Measurements from ENCODE around the gene ACP4. TPM values are rescaled to one million over a fixed set of nuclear protein-coding genes. Genes with fewer than 3 reads are reported as not detected.

ACP4 gene
- polyA plus RNA-seq, 3 donors = not detected

GRCh38 chr19:50821248-50821612 is 31.0 kb downstream of the ACP4 start:
- H3K36me3 Mint-ChIP-seq = peaks cover 0 to 3% of the 10 kb centered on the region in 2 donors
- no peak overlapping the region for H3K27ac Mint-ChIP-seq
- no peak for DNase-seq
- H3K9me3 ChIP-seq (replicated peaks in 1 of 2; ENCODE audit: control insufficient read depth in 1 of 2, insufficient read depth in 1 of 2, low read length in 2 of 2) = no peaks in the 10 kb centered on the region
- peaks cover 0 to 45% of the 10 kb centered on the region in 2 donors for H3K27me3 ChIP-seq (ENCODE audit: control insufficient read depth in 2 of 2, insufficient read depth in 2 of 2, low read length in 2 of 2)
- peak overlapping the region in 2 of 3 experiments; percentile 14 to 43 for H3K4me3 ChIP-seq (replicated peaks in 1 of 3; ENCODE audit: low read depth in 2 of 3, low read length in 3 of 3)
- H3K27ac ChIP-seq (ENCODE audit: low read depth in 1 of 2, low read length in 2 of 2) = no peak overlapping the region
- H3K4me3 Mint-ChIP-seq = peak overlapping the region; percentile 31 to 58
- TF ChIP-seq CTCF (IDR thresholded peaks at IDR 0.05) = no peak
- H3K79me2 ChIP-seq (ENCODE audit: insufficient read depth, low read length) = no peaks in the 10 kb centered on the region
- peak overlapping the region; percentile 62 for H2AFZ ChIP-seq (ENCODE audit: insufficient read depth, low read depth, low read length, poor library complexity, severe bottlenecking)
- no peaks in the 10 kb centered on the region for H4K20me1 ChIP-seq (ENCODE audit: insufficient read depth, low read length)
- no peak overlapping the region for H3K9ac ChIP-seq (ENCODE audit: insufficient read depth, low read length, poor library complexity, severe bottlenecking)
- intact Hi-C loops (cut with micrococcal nuclease) = no loop called here
- H3K4me2 ChIP-seq (replicated peaks; ENCODE audit: extremely low read depth, low read length, poor library complexity, severe bottlenecking) = peak overlapping the region; percentile 65
- 75% methylated on average over 3 of the region's 4 CpGs for WGBS (ENCODE audit: insufficient coverage)
- peaks cover 68 to 73% (median 71%) of the 10 kb centered on the region in 3 donors for H3K27me3 Mint-ChIP-seq (ENCODE audit: low read depth in 3 of 3)
- H3K4me1 Mint-ChIP-seq = peaks cover 29% of the 10 kb centered on the region
- H3K9me3 Mint-ChIP-seq = peaks cover 0 to 13% (median 6%) of the 10 kb centered on the region in 7 donors
- peaks cover 21 to 27% of the 10 kb centered on the region in 2 donors for H3K4me1 ChIP-seq (ENCODE audit: control insufficient read depth in 1 of 2, insufficient read depth in 2 of 2, low read length in 2 of 2)
- H3K36me3 ChIP-seq (replicated peaks in 1 of 2; ENCODE audit: control insufficient read depth in 1 of 2, insufficient read depth in 2 of 2, low read length in 2 of 2) = no peaks in the 10 kb centered on the region

GRCh38 chr19:50821622-50822021 is 31.4 kb downstream of the ACP4 start:
- Histone ChIP-seq H3K27me3 (ENCODE audit: control insufficient read depth in 2 of 2, insufficient read depth in 2 of 2, low read length in 2 of 2) (peaks cover 0 to 45% of the 10 kb centered on the region in 2 donors), H3K9me3 (replicated peaks in 1 of 2; ENCODE audit: control insufficient read depth in 1 of 2, insufficient read depth in 1 of 2, low read length in 2 of 2) (no peaks in the 10 kb centered on the region), H3K4me1 (ENCODE audit: control insufficient read depth in 1 of 2, insufficient read depth in 2 of 2, low read length in 2 of 2) (peaks cover 21 to 27% of the 10 kb centered on the region in 2 donors), H2AFZ (ENCODE audit: insufficient read depth, low read depth, low read length, poor library complexity, severe bottlenecking) (no peak overlapping the region), H3K9ac (ENCODE audit: insufficient read depth, low read length, poor library complexity, severe bottlenecking) (no peak overlapping the region), H4K20me1 (ENCODE audit: insufficient read depth, low read length) (no peaks in the 10 kb centered on the region), H3K4me3 (replicated peaks in 1 of 3; ENCODE audit: low read depth in 2 of 3, low read length in 3 of 3) (no peak overlapping the region), H3K4me2 (replicated peaks; ENCODE audit: extremely low read depth, low read length, poor library complexity, severe bottlenecking) (no peak overlapping the region), H3K79me2 (ENCODE audit: insufficient read depth, low read length) (no peaks in the 10 kb centered on the region), H3K27ac (ENCODE audit: low read depth in 1 of 2, low read length in 2 of 2) (no peak overlapping the region), H3K36me3 (replicated peaks in 1 of 2; ENCODE audit: control insufficient read depth in 1 of 2, insufficient read depth in 2 of 2, low read length in 2 of 2) (no peaks in the 10 kb centered on the region)
- Mint-ChIP-seq H3K36me3 (peaks cover 0 to 3% of the 10 kb centered on the region in 2 donors), H3K4me3 (no peak overlapping the region), H3K27ac (no peak overlapping the region), H3K4me1 (peaks cover 29% of the 10 kb centered on the region), H3K27me3 (ENCODE audit: low read depth in 3 of 3) (peaks cover 64 to 70% (median 67%) of the 10 kb centered on the region in 3 donors), H3K9me3 (peaks cover 0 to 13% (median 5%) of the 10 kb centered on the region in 7 donors)
- intact Hi-C loops (cut with micrococcal nuclease) = no loop called here
- WGBS (ENCODE audit: insufficient coverage) = 69% methylated on average over 8 of the region's 8 CpGs
- TF ChIP-seq CTCF (IDR thresholded peaks at IDR 0.05) = no peak
- DNase-seq = no peak

All from CD14-positive monocyte (primary cell).